GM21619 (cell line): ENCODE measurements around the gene PCNP.
"Not testable (repeated sequence)": the region's sequence is repeated elsewhere in the genome, so short reads cannot be mapped to it uniquely, and the experiment has no call there.

Experiments
- ATAC-seq: cut with Tn5 transposase; IDR thresholded peaks from one replicate; pipeline ENCODE4 v1.9.1; 2021; ENCODE audit not compliant: unreplicated experiment

PCNP gene

GRCh38 chr3:101561630-101562328, 12.2 kb upstream of the PCNP start, which contains the start of gene TRMT10C:
Gene TRMT10C (plus strand): TSS chr3:101561868. CDS start chr3:101564782, 2,914 bp downstream.
- peak; percentile 100 for ATAC-seq

GRCh38 chr3:101567528-101568317, 6.3 kb upstream of the PCNP start:
- no peak for ATAC-seq

- ATAC-seq = no peak
Observed at GRCh38 chr3:101571028-101571895, 2.7 kb upstream of the PCNP start.

GRCh38 chr3:101574388-101575112, 570 bp downstream of the PCNP start:
- peak; percentile 37 for ATAC-seq

- no peak for ATAC-seq
Observed at GRCh38 chr3:101577286-101577685, 3.3 kb downstream of the PCNP start.

GRCh38 chr3:101588616-101589015, 14.6 kb downstream of the PCNP start:
- ATAC-seq = no peak

GRCh38 chr3:101591071-101591470, 17.1 kb downstream of the PCNP start:
- no peak for ATAC-seq

GRCh38 chr3:101602731-101603130, 28.8 kb downstream of the PCNP start:
- no peak for ATAC-seq

GRCh38 chr3:101603184-101603583, 29.2 kb downstream of the PCNP start:
- no peak for ATAC-seq

- not testable (repeated sequence) for ATAC-seq
Observed at GRCh38 chr3:101605398-101605797, 31.4 kb downstream of the PCNP start.

- ATAC-seq = no peak
Observed at GRCh38 chr3:101611023-101611422, 37.0 kb downstream of the PCNP start.

- ATAC-seq = not testable (repeated sequence)
Observed at GRCh38 chr3:101613014-101613413, 39.0 kb downstream of the PCNP start.

GRCh38 chr3:101615525-101615924, 41.5 kb downstream of the PCNP start:
- ATAC-seq = no peak

- ATAC-seq = no peak
Observed at GRCh38 chr3:101617478-101617877, 43.5 kb downstream of the PCNP start.

GRCh38 chr3:101618726-101619125, 44.7 kb downstream of the PCNP start:
- ATAC-seq = no peak

GRCh38 chr3:101619734-101620133, 45.8 kb downstream of the PCNP start:
- ATAC-seq = no peak

GRCh38 chr3:101623656-101624055, 49.7 kb downstream of the PCNP start:
- no peak for ATAC-seq

GRCh38 chr3:101624857-101625256, 50.9 kb downstream of the PCNP start:
- no peak for ATAC-seq

- no peak for ATAC-seq
Observed at GRCh38 chr3:101625879-101626278, 51.9 kb downstream of the PCNP start.

GRCh38 chr3:101629219-101629618, 55.2 kb downstream of the PCNP start:
- ATAC-seq = no peak
